BJ (cell line): Measurements from ENCODE around the gene FMN1. TPM values are rescaled to one million over a fixed set of nuclear protein-coding genes. Genes with fewer than 3 reads are reported as not detected.
"Not testable (repeated sequence)": the region's sequence is repeated elsewhere in the genome, so short reads cannot be mapped to it uniquely, and the experiment has no call there.

ENCODE experiments used
- CTCF ChIA-PET: fragments of 350-600 bp; formaldehyde crosslinking; extraction: SDS; loops from one replicate; lab custom pipeline; 2021; ENCODE audit warnings: antibody characterized with exemption, inconsistent platforms; lab: Yijun Ruan, JAX
- POLR2A ChIA-PET: fragments of 300-600 bp; sonication (Branson Sonifier 250); formaldehyde crosslinking; extraction: SDS; loops from one replicate; lab custom pipeline; 2021; ENCODE audit warnings: antibody characterized with exemption; lab: Charles Lee
- DNase-seq: peaks from one replicate; pipeline ENCODE4 v3.0.0-alpha.2; 2011; ENCODE audit warnings: low read depth
- H3K27me3 ChIP-seq: 2 replicates; pipeline ENCODE4 v1.6.0; 2011; ENCODE audit warnings: low read length; ENCODE audit not compliant: control insufficient read depth, insufficient read depth
- H3K36me3 ChIP-seq: 2 replicates; pipeline ENCODE4 v1.5.1; 2011; ENCODE audit warnings: low read length; ENCODE audit not compliant: control insufficient read depth, insufficient read depth
- H3K4me3 ChIP-seq: 2 replicates; pipeline ENCODE4 v1.5.1; 2011; ENCODE audit warnings: low read depth, mild to moderate bottlenecking, control low read depth, low read length
- CTCF ChIP-seq: IDR thresholded peaks from 2 replicates; pipeline ENCODE4 v1.5.1; 2011; ENCODE audit warnings: low read depth, mild to moderate bottlenecking, control low read depth, inconsistent platforms, low read length, moderate library complexity; ENCODE audit not compliant: insufficient read depth
- polyA plus RNA-seq: library from polyadenylated mRNA; depleted of rRNA; stranded (reverse); fragments of >200 nt; gene quantifications from 2 replicates; pipeline ENCODE4 v1.2.3, GENCODE V29; 2011

FMN1 gene
- polyA plus RNA-seq, 1 experiment: 2.6 TPM

GRCh38 chr15:32852771-32853170, 341.7 kb downstream of the FMN1 start:
- POLR2A ChIA-PET: interaction anchor here (0.6 kb wide), 1 partner anchor 35 kb away, joined by 3 read pairs; no protein-coding TSS in a partner anchor
- Histone ChIP-seq H3K36me3 (no peaks in the 10 kb centered on the region), H3K27me3 (no peaks in the 10 kb centered on the region), H3K4me3 (no peak overlapping the region)
- no peak for TF ChIP-seq CTCF
- DNase-seq: no peak
- CTCF ChIA-PET: interaction anchor here (1.1 kb wide), 1 partner anchor 190 kb away, joined by 4 read pairs; no protein-coding TSS in a partner anchor

DNA sequence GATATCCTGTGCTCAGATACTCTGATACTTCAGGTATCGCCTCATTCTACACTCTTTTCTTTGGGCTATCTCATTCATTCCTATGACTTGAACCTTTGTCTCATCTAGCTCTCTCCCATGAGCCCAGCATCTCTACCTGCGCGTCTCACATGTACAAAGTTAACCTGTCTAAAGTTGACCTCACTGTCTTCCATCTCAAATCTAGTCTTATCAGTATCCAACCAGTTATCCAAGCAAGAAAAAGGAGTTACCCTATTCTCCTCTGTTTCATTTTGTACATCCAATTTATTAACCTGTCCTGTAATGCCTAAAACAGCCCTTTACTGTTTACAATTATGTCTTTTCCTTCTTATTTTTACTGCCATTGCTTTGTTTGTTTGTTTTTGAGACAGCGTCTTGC, 342.5 kb downstream of the FMN1 start:
- CTCF ChIA-PET: interaction anchor here (0.9 to 1.4 kb wide), 4 partner anchors 22 to 189 kb away, joined by 3 to 5 read pairs (median 4); no protein-coding TSS in a partner anchor
- no peak overlapping the region for H3K4me3 ChIP-seq
- POLR2A ChIA-PET: no interaction called here
- no peak for TF ChIP-seq CTCF
- no peak for DNase-seq
- H3K36me3 ChIP-seq: no peaks in the 10 kb centered on the region
- H3K27me3 ChIP-seq: no peaks in the 10 kb centered on the region

- POLR2A ChIA-PET: interaction anchor here (0.6 kb wide), 1 partner anchor 35 kb away, joined by 4 read pairs; no protein-coding TSS in a partner anchor
These were observed 342.9 kb downstream of the FMN1 start for GRCh38 chr15:32851572-32851971.

GRCh38 chr15:32849769-32850668, 344.5 kb downstream of the FMN1 start:
- peak; percentile 91 for DNase-seq
- no peaks in the 10 kb centered on the region for H3K27me3 ChIP-seq
- no peaks in the 10 kb centered on the region for H3K36me3 ChIP-seq
- no peak for TF ChIP-seq CTCF
- ChIA-PET POLR2A (interaction anchor here (0.8 to 1.0 kb wide), 2 partner anchors 12 to 37 kb away, joined by 3 to 4 read pairs; no protein-coding TSS in a partner anchor), CTCF (interaction anchor here (1.0 to 1.5 kb wide), 9 partner anchors 9 to 187 kb away, joined by 3 to 6 read pairs (median 3); no protein-coding TSS in a partner anchor)
- H3K4me3 ChIP-seq: no peak overlapping the region

More at GRCh38 chr15:32851572-32851971, 342.9 kb downstream of the FMN1 start:
- DNase-seq: peak; percentile 70
- no peak overlapping the region for H3K4me3 ChIP-seq
- H3K36me3 ChIP-seq: no peaks in the 10 kb centered on the region
- H3K27me3 ChIP-seq: no peaks in the 10 kb centered on the region
- CTCF ChIA-PET: interaction anchor here (0.8 to 1.5 kb wide), 10 partner anchors 18 to 188 kb away, joined by 3 to 5 read pairs (median 3); no protein-coding TSS in a partner anchor
- no peak for TF ChIP-seq CTCF

DNA sequence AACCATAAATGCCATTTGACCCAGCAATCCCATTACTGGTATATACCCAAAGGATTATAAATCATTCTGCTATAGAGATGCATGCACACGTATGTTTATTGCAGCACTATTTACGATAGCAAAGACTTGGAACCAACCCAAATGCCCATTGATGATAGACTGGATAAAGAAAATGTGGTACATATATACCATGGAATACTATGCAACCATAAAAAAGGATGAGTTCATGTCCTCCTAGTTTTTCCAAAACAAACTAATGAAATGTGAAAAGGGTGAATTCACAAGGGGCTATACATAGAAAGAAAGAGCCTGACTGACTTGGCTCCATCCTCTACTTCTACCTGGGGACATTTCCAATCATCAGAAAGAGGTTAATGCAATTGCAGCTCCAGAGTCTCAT, 347.8 kb downstream of the FMN1 start:
- H3K4me3 ChIP-seq, H3K36me3 ChIP-seq, POLR2A ChIA-PET, H3K27me3 ChIP-seq, DNase-seq: not testable (repeated sequence)
- CTCF ChIA-PET: interaction anchor here (4.4 kb wide), 2 partner anchors 109 to 183 kb away, joined by 16 to 31 read pairs; no protein-coding TSS in a partner anchor
